GM13977 (cell line): Measurements from ENCODE around the gene PARL.

Experiments used
- DNase-seq: peaks from one replicate; pipeline ENCODE4 v3.0.0; 2012; ENCODE audit warnings: low spot score
- CTCF ChIP-seq: IDR thresholded peaks from 2 replicates; pipeline ENCODE4 v1.5.1; 2012; ENCODE audit warnings: mild to moderate bottlenecking, control low read depth; ENCODE audit not compliant: insufficient read depth; ENCODE audit errors: extremely low read depth, missing control alignments
- in situ Hi-C: fragments of 300-500 bp; cut with MboI; formaldehyde crosslinking; loops from one replicate; pipeline ENCODE4 v1.12.0; 2022; ENCODE audit warnings: low sequenced_read_pairs, low pct_unique_long_range_greater_than_20kb, mixed read lengths, inconsistent platforms; ENCODE audit not compliant: unreplicated experiment

Gene PARL

GRCh38 chr3:183818041-183818620 is 66.5 kb downstream of the PARL start:
- in situ Hi-C loops = no loop called here
- DNase-seq = no peak
- TF ChIP-seq CTCF = no peak

DNA sequence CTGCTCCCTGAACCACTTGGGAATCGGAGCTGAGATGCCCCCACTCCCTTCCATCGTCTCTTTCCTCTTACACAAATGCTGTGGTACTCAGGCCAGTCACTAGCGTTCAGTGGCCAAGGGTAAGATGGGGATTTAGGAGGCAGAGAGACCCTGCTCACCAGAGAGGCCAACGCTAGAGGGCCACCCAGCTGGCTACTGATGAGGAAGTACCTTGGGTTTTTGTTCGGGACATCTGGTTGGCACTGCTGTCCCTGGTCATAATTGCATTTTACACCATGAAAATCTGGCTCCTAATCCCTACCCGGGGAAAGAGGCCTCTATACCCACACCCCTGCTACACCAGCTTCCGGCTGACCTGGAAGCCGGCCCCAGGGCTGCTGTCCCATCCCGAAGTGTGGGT is 67.0 kb downstream of the PARL start:
- no peak for TF ChIP-seq CTCF
- DNase-seq = no peak
- in situ Hi-C loops = no loop called here

DNA sequence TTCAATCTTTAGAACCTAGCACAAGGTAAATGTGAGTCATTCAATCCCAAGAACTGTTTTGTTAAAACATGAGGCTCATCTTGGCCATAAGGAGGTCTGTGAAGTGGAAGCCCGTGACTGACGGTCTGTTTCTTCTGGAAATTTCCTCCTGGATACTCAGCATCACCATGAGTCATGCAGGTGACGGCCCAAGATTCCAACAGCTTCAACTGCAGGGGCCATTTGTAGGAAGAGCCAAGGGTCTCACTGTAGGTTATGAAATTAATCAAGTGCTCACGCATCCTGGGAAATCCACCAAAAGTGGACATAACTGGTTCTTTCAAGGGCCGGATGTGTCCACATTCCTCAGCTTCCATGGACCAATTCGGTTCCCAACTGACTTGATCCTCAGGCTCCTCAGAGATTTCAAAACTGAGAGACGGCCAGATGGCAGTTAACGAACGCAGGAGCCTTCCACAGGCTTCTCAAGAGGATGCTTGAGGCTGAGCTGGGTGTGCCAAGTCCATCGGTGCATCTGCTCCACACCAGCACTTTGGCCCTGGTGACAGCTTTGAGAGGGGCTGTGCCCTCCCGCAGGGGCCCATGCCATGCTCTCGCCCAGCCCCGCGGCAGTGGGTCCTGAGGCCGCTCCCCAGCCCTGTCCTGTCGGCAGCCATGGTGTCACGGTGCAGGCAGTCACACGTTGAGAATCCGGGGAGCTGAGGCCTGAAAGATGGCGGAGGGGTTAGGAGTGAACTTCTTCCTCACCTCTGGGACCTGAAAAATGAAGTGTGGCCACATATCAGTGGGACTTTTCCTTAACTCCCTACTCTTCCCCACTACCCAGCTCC is 67.8 kb downstream of the PARL start:
- no peak for TF ChIP-seq CTCF
- DNase-seq = no peak
- in situ Hi-C loops = no loop called here

DNA sequence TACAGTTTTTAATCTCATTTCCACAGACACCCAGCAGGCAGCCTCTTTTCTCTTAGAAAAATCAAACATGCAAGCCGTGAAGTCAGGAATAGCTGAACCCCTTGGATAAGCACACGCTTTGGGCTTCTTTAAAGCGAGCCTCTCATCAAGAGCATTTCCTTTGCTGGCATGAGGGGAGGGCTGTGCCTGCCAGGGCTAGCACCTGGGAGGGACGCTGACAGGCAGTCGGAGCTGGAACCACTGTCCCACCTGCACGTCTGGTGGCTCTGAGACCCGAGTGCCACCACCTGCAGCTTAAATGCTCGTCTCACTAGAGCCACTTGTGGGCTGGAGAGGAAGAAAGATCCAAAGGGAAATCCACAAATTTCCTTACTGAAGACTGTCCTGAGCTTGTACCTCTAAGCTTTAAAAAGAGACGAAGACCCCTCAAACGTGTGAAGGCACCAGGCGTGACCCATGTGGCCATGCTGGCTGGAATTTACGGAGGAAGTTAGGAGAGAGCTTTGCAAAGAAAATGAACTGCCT is 68.7 kb downstream of the PARL start:
- in situ Hi-C loops = no loop called here
- DNase-seq = no peak
- no peak for TF ChIP-seq CTCF

DNA sequence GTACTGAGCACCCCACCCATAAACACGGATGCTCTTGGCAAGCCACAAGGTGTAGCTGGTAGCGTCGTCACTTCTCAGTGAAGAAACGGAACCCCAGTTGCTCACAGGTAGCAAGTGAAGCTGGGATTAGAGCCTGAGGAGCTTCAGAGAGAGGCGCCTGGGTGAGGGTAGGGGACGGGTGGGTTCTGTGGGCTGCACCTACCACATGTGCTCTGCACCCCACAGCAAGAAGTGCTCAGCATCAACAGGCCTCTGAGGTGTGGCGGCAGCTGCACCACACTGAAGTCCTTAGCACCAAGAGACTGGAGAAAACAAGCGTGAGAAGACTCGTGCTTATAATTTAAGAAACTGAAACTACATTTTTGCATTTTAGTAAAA is 69.1 kb downstream of the PARL start:
- DNase-seq = no peak
- in situ Hi-C loops = no loop called here
- no peak for TF ChIP-seq CTCF

- TF ChIP-seq CTCF = no peak
- in situ Hi-C loops = no loop called here
- DNase-seq = no peak
Observed at GRCh38 chr3:183814240-183814639, 70.4 kb downstream of the PARL start.
